NCI-H1092 treated with DMSO at 0.1 percent for 48 hours (cell line): Measurements from ENCODE around the gene UVRAG.
A peak's percentile ranks its signal among the peaks of the same experiment; 100 is the strongest.

Experiments
- DNase-seq: peaks from one replicate; lab custom pipeline; 2025; lab: John Stamatoyannopoulos, UW

UVRAG gene

DNA sequence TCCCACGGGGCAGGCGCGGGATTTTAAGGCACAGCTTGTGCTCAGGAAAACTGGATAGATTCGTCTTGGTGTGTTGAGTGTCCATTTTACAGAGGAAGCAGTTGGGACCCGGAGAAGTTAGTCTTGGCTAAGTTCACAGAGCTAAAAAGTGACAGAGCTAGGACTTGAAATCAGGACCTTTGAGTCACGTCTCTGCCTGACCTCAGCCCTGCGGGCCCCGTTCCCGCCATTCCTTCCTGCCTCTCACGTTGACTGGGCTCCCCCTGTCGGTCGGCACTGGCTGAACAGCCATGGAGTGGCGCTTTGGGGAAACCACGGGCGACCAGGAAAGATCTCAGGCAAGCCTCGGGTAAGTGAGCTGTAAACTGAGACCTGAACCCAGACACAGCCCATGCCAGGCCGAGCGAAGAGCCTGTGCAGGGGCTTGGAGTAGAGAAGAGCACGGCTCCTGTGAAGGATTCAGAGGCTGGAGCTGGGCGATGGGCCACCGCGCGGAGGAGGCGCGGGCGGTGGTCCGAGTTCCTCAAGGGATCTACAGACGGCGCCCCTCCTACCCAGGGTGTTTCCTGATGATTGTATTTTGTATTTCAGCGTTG lies 337.2 kb downstream of the UVRAG start:
- no peak for DNase-seq

DNA sequence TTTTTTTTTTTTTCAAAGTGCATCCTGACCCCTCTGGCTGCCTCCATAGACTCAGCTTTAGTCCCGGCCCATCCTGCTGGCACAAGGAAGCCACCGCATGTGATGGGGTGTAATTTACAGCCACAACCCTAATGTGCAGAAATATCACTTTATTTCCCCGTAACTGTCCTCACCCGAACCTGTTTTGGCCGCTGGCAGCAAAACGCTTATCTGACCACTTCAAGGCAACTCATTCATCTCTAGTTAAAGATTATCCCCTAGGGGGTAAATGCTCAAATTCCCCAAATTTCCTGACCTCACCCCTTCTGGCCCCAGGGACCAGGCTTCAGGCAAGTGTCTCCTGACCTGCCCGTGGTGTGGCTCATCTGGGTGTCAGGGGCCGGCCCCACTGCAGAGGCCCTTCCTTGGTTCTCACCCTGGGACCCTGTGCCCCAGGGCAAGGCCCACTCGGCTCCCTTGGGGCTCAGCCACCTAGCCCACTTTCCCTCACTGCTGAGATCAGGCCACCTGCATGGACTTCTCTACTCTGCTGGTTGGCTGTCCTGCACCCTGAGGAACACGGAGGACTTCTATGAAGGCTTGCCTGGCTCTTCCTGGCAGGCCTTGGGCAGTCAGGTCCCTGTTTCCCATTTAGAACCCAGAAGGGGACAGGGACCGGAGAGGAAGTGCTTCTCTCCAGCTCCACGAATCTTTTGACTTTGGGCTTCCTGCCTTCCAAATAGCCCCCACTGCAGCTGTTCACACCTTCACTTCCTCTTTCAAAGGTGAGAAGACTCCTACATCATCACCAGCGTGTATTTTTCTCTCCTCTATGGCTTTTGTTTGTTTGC lies 337.9 kb downstream of the UVRAG start:
- DNase-seq: no peak

DNA sequence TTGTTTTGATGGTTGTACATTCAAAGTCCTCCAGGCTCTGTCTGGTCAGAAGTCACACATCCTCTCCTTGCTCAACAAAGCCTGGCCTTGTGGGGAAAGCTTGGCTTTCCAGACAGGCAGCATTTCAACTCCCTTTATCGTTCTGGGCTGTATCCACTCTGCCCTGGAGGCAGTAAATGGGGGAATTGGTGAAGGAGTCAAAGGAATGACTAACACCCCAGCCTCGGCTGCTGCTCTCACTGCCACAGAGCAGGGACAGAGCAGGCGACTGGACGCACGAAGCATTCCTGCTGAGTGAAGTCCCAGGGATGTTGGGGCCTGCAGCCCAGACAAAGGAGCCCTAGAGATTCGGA lies 338.5 kb downstream of the UVRAG start:
- DNase-seq: no peak

DNA sequence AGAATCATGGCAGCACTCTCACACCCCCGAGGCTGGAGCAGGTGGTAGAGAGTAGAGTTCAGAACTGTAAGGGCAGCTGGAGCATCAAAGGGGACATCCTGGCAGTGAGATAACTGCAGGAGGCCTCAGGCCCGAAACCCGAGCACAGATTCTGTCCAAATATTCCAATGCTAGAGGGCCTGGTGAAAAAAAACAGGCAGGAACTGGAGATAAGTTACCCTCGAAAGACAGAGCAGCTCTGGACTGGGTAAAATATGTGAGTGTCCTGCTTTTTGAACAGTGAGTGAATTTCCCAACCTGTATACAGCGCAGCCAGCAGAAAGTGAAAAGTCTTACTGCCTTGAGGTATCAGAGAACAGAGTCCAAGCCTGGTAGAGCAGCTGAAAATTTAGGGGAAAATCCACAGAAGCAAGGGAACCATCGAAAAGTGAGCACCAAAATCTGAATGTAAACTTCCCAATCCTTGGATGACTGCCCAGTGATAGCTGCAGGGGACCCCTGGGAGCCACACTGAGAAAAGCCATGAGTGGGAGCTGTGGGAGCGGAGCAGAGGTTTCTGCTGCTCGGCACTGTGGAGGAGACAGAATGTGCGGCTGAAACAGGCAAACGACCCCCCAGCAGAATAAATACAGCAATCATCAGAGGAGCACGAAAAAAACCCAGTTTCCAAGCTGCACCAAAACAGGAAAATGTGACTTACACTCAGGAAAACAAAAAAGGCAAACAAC lies 340.7 kb downstream of the UVRAG start:
- no peak for DNase-seq

DNA sequence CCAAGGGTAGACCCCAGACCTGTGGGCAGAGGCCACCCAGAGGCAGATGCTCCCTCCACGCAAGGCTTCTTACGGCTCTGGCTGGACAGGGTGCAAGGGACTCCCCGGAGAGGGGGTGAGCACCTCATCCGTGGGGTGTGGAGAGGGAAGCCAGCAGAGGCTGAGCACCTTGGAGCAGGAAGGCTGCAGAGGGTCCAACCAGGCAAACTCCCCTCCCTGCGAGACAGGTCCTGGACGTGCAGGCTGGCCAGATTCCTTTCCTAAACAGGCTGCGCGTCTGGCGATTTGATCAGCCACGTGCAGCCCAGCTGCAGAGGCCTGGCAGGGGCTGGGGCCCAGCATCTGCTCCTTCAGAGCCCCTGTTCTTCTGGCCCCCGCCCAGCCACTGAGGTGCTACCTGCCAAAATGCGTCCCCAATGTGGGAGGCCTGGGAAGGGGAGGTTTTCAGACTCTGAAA lies 342.0 kb downstream of the UVRAG start:
- no peak for DNase-seq

DNA sequence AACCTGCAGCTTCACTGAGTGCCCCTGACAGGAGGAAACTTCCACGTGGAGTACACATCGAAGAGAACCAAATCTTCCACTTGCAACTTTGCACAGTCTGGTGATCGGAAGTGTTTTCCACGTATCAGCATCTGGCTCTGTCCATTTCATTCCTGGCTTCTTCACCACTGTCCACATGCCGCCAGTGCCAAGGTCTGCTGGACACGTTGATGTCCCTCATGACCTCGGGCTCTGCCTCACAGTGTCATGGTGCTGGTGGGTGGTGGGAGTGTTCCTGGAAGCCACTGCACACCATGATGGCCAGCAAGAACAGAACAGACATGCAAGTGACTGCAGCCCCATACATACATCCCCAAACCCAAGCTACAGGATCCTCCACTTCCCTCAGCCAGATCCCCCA lies 342.9 kb downstream of the UVRAG start:
- DNase-seq: no peak

DNA sequence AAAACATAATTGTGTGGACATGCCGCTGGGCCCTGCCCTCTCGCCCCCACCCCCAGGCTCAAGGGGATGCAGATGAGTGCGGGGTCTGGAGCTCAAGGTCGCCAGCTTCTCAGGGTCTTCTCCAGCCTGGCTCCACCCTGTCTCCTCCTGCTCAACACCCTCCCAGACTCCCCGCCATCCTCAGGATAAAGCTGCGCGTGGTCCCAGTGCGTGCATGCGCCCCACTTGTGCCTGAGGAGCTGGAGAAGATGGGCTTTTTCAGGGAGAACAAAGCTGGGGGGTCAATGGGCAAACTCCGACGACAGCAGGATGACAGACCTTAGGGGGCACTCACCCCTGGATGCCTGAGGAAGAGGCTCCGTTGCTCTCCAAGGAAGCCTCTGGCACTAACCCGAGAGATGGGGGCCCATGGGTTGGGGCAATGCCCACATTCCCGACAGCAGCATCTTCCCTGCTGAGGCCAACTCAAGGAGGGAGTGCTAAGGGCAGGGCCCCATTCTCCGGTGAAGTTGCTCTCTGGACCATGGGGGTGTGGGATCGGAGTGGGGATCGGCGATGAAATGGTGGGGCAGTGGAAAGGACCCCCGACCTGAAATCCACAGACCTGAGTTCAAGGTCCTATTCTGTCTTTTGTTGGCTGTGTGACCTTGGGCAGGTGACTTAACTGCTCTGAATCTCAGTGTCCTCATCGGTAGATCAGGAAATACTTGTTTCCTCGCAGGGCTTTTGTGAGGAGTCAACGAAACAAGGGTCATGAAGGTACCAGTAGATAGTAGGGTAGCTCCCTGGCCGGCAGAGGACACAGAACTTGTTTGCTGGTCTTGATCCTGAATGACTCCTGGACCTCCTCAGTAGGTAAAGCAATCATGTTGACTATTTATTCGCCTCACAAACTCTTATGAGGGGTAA lies 343.6 kb downstream of the UVRAG start:
- DNase-seq: no peak

DNA sequence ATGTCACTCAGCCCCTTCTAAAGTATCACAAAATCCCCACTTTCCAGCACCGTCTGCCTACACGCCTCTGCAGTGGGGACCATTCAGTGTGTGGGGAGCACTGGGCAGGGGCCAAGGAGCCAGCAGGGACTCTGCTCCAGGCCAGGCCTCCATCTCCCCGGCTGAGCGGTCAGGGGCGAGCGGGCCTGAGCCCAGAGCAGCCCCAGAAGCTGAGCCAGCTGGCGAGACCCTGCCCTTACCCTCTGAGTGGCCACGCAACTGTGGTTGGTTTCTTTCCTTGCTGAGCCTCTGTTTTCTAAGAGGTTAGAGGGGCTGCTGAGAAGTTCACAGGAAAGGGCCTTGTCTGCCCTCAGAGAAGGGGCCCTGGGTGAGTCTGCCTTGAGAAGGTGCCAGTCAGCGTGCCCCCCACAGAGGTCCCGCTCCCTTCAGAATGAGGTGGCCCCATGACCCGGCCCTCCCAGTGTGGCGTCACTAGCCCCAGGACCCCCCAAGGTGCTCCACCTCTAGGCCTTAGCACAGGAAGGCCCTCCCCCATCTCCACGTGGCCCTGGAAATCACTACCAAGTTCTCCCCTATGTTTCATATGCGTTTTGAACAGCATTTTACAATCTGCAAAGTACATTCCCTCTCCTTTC lies 344.4 kb downstream of the UVRAG start:
- no peak for DNase-seq

DNA sequence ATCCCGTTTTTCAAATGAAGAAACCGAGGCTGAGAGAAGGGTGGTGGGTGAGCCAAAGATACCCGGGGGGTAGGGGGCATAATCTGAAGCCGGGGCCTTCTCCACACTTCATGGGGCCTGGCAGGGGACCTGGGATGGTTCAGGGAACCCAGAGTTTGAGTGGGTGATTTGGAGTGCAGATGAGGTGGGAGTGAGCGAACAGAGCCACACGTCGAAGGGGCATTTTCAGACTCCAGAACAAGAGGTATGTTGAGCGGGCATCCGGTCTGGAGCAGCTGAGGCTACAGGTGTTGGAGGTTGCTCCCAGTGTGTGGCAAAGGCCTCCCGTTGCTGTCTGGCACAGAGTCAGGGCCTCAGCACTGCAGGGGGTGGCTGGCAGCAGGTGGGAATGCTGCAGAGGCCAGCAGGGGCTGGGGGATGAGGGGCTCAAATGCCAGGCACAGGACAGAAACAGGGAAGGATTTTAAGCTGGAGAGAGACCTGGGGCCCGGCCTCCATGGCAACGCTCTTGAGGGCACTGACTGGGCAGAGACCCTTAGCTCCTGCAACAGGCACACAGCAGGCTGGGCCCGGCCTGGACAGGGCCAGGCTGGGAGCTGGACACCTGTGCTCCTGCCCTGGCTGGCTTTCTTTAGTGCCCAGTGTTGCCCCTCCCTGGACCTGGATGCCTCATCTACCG lies 345.1 kb downstream of the UVRAG start:
- DNase-seq: peak; percentile 88

DNA sequence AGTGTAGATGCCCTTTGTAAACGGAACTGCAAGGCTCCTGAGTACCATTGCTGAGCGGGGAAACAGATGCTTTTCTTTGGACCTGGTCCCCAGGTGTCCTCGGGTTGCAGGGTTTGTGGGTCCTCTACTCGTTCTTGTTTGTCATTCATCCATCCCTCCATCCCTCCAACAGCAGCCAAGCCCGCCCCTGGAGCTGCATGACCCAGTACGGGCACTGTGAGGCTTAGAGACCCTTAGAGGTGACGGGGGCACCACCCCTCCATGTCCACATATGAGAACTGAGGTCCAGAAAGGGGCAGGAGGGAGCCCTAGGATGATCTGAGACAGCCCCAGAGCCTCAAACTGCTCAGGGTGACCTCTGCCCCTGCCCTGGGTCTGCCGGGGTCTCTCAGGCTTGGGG lies 345.8 kb downstream of the UVRAG start:
- no peak for DNase-seq

DNA sequence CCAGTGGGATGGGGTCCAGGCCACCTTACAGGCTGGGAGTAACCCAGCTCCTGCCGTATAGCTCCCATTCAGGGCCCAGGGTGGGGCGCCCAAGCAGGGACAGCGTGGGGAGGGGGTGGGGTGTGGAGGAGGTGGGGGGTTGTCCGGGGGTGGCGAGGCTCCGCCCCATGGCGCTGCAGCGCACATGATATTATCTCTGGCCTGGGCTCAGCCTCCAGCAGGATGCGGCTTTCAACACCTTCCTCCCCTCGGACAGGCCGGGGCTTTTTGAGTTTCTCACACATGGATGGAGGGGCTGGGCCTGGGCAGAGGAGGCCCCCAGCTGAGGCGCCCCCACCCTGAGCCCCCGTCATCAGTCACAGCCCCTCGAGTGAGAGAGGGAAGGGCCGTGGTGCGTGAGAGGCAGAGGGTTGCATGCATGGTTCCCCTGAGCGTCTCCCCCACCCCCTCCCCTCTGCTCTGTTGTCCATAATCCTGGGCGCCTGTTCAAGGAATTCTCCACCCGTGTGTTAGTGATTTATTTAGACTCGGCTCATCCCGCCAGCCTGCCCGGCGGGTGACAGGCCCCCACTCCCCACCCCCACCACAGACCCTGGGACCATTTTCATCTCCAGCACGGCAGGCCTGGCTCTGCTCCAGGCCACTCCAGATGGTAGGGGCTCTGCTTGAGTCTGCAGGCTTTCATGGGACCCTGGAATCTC lies 346.4 kb downstream of the UVRAG start:
- peak; percentile 58 for DNase-seq

DNA sequence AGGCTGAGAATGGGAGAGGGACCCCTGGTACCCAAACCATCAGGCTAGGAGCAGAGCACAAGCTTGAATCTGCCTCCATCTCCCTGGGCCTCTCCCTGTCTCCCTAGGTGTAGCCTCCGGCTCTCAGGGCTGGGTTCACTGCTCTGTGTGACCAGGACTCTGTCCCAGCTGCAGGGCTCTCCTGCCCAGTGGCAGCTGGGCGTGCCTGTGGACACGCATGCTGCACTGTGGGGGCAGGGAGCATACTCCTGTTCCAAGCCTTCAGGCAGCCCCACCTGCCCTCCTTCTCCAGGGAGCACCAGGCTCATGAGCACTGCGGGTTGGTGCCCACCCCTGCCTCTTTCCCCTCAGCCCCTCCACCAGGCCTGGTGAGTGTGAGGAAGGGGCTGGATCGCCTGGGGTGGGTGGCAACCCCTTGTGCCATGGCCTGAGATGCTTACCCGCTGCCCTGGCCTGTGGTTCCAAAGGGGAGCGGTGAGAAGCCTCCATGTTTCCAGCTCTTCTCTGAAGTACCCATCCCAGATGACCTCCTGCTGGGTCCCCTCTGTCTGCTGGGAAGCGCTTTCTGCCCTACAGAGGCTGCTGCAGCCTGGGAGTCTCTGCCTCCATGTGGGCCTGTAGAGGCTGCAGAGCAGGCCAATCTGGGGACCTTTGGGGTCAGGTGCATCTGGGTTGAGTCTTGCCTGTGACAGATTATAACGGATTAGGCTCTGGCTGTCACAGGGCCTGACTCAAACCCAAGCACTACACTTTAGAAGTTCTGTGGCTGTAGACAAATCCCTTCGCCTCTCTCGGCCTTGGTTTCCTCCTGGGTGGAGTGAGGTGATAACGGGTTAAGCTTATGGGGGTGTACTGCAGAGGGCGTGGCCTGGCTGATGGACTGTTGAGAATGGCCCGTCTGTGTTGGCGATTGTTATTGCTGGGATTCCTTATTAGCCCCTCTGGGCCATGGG lies 347.6 kb downstream of the UVRAG start:
- no peak for DNase-seq

DNA sequence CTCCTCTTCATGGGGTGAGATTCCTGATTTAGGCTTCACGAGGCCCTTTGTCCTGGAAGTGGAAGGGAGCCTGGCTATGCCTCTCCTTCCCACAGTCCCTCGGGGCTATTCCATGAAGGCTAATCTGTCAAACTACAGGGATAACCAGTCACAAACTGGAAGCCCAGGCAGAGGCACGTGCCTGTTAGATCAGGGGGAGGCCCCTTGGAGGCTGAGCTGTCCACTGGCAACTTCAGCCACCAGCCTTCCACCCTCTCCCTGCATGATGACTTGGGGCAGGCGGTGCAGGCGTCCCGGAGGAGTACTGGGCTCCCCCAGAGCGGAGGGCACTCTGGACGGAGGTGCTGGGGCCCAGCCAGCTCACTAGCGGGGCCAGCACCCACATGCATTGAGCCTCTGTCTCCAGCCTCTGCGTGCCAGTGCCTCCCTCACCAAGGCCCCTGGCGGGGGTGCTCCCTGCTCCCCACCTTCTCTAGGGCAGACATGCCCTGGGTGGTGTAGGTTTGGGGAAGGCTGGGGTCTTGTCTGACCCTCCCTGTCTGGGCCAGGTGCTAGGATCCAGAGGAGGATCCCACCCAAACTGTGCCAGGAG lies 348.4 kb downstream of the UVRAG start:
- DNase-seq: no peak

DNA sequence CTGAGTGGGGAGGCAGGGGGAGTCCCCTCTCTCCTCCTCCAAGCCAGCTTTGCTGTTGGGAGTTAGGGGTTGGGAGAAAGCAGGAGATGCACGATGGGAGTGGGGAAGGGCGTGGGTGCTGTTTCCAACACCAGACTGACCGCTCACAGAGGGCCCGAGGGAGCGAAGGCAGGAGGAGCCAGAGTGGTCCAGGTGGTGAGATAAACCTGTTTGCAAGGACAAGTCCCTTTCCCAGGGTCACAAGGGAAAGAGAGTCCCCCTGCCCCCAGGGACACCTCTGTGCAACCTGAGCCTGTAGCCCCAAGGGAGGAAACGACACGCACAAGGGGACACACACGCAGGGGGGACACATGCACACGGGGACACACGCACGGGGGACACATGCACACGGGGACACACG lies 349.1 kb downstream of the UVRAG start:
- no peak for DNase-seq

DNA sequence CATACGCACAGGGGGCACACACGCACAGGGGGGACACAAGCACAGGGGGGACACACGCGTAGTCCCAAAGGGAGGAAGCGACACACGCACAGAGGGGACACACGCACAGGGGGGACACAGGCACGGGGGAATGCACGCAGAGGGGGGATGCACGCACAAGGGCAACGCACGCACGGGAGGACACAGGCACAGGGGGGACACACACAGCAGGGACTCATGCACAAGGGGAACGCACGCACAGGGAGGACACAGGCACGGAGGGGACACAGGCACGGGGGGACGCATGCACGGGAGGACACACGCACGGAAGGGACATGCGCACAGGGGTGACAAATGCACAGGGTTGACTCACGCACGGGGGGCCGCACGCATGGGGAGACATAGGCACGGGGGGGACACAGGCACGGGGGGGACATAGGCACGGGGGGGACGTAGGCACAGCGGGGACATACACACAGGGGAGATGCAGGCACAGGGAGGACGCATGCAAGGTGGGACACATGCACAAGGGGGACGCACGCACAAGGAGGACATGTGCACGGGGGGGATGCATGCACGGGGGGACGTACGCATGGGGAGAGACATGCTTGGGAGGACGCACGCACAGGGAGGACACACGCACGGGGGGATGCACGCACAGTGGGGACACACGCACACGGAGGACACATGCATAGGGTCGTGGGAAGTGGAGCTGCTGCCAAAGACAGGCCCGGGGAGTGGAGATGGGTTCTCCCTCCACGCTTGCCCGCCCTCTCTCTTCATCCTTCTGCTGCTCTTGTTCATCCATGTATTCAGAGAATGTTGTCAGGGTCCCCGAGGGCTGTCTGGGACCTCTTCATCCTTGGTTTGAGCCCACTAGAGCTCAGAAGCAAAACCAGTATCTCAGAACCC lies 350.1 kb downstream of the UVRAG start:
- DNase-seq: no peak

DNA sequence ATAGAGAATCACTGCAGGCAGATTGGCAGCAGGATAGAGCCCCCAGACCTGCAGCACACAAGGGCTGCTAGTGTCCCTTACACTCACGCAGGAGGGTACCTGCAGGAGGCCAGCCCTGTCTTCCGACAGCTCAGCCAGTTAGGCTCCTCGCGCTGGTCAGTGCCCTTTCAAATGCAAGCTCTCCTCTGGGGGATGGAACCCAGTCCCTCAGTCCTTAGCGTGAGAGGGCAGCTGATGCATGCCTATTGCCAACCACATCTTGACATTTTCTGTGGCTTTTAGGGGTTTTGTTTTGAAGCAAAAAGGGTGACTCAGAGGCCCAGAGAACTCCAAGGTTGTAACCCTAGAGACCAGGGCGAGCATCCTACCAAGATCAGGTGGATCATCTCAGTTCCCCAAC lies 351.3 kb downstream of the UVRAG start:
- DNase-seq: no peak

DNA sequence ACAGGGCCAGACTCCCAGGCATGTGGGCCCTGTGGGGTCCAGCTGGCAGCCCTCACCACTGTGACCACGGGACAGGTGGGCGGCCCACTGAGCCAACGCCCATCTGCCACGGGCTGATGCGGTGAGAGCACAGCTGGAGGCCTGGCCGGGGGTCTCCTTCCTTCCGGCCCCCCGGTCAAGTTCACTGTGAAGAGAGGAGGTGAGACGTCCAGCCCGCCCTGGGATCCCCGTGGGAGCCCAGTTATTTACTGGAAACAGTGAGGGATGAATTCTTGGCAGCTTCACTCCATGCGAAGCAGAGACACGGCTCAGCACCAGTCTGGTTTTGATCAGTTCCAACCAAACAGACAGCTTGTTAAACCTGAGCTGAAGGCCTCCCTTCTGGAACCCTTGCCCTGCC lies 352.6 kb downstream of the UVRAG start:
- DNase-seq: no peak

DNA sequence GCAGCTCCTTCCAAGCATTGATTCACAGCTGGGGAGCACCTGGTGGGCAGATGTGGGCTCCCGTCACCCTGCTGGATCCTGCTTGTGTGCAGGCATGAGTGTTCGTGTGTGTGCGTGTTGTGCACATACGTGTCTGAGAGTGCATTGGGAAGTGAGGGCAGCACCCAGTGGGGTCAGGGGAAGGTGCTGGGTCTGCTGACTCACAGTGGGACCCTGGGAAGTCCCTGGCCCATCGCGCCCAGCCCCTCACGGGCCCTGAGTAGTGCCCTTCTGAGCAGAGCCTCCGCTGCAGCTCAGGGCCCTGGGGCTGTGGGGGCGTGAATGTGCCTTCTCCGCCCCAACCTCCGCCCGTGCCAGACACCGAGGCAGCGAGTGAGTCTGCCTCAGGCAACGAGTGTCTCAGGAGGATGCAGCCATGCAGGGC lies 354.5 kb downstream of the UVRAG start:
- DNase-seq: no peak
